MM.1S (cell line): ENCODE data around the gene SNRNP40.

Experiments
- EZH2 ChIP-seq: fragments of 300-600 bp; sonication (generic); optimal IDR thresholded peaks from 2 replicates; pipeline ENCODE3; 2017; ENCODE audit warnings: low read depth, mild to moderate bottlenecking, antibody characterized with exemption, low read length, mixed read lengths
- EZH2phosphoT487 ChIP-seq: fragments of 300-600 bp; sonication (generic); IDR thresholded peaks from 2 replicates; pipeline ENCODE4 v1.6.1; 2018; ENCODE audit warnings: antibody characterized with exemption, low read length
- TF ChIP-seq, protein P1 (sequence below): fragments of 300-600 bp; sonication (generic); IDR thresholded peaks from 2 replicates; pipeline ENCODE4 v1.5.1; 2016; ENCODE audit warnings: antibody characterized with exemption, low read length, mixed read lengths

DNA sequence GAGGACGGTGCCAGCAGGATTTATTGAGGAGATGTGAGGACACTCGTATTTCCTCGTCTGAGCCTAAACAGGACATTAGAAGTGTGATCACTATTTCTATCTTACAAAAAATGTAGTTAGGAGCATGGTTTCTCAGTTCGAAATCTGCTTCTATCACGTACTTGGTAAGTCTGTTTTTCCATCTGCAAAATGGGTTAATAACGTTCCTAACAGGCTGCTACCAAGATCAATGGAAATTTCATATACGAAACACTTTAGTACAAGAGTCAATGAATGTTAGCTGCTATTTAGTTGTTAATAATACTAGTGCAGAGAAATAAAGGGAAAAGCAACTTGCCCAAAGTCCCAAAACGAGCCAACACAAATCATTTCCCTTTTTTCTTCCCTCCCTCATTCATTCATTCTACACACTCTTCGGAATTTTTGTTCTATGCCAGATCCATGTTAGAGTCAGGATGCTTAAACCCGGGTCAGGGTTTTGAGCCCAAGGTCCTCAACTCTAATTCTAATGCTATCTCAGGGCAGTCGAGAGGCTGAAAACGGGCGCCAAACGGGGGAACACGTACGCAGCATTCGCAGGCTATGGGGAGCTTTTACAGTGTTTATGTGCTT, 608 bp downstream of the SNRNP40 start:
- TF ChIP-seq, protein P1, sequence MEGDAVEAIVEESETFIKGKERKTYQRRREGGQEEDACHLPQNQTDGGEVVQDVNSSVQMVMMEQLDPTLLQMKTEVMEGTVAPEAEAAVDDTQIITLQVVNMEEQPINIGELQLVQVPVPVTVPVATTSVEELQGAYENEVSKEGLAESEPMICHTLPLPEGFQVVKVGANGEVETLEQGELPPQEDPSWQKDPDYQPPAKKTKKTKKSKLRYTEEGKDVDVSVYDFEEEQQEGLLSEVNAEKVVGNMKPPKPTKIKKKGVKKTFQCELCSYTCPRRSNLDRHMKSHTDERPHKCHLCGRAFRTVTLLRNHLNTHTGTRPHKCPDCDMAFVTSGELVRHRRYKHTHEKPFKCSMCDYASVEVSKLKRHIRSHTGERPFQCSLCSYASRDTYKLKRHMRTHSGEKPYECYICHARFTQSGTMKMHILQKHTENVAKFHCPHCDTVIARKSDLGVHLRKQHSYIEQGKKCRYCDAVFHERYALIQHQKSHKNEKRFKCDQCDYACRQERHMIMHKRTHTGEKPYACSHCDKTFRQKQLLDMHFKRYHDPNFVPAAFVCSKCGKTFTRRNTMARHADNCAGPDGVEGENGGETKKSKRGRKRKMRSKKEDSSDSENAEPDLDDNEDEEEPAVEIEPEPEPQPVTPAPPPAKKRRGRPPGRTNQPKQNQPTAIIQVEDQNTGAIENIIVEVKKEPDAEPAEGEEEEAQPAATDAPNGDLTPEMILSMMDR: no peak
- no peak for TF ChIP-seq EZH2
- no peak for TF ChIP-seq EZH2phosphoT487
